ENCODE data around the gene ARID3B.

GRCh38 chr15:74541494-74542165, 610 bp downstream of the ARID3B start:
- TF ChIP-seq EP300 (IDR thresholded peaks at IDR 0.05) (no peak), CTCF (IDR thresholded peaks at IDR 0.05) (no peak), POLR2A (IDR thresholded peaks at IDR 0.05) (no peak)
